Effector memory CD4-positive, alpha-beta T cell (primary cell): ENCODE measurements around the gene LTA4H.

Experiments
- DNase-seq, 3 donors: peaks; one replicate each; pipeline ENCODE4 v3.0.0-alpha.2; 2020
- H3K27ac ChIP-seq: 2 replicates; pipeline ENCODE4 v1.7.0; 2013; ENCODE audit warnings: mild to moderate bottlenecking, low read length, moderate library complexity; ENCODE audit not compliant: insufficient read depth, poor library complexity, severe bottlenecking
- H3K27me3 ChIP-seq: replicated peaks from 2 replicates; pipeline ENCODE4 v1.7.0; 2013; ENCODE audit warnings: mild to moderate bottlenecking, low read length; ENCODE audit not compliant: insufficient read depth, control insufficient read depth, poor library complexity, severe bottlenecking
- H3K36me3 ChIP-seq: 2 replicates; pipeline ENCODE4 v1.7.0; 2013; ENCODE audit warnings: mild to moderate bottlenecking, low read length, moderate library complexity; ENCODE audit not compliant: control insufficient read depth, insufficient read depth
- H3K4me1 ChIP-seq: 2 replicates; pipeline ENCODE4 v1.7.0; 2013; ENCODE audit warnings: low read length, mild to moderate bottlenecking; ENCODE audit not compliant: control insufficient read depth, insufficient read depth, poor library complexity, severe bottlenecking
- H3K4me3 ChIP-seq: 2 replicates; pipeline ENCODE4 v1.7.0; 2013; ENCODE audit warnings: low read length, low read depth, mild to moderate bottlenecking; ENCODE audit not compliant: insufficient read depth, poor library complexity, severe bottlenecking
- H3K9me3 ChIP-seq: 2 replicates; pipeline ENCODE4 v1.7.0; 2013; ENCODE audit warnings: mild to moderate bottlenecking, low read length, moderate library complexity; ENCODE audit not compliant: control insufficient read depth

LTA4H gene

DNA sequence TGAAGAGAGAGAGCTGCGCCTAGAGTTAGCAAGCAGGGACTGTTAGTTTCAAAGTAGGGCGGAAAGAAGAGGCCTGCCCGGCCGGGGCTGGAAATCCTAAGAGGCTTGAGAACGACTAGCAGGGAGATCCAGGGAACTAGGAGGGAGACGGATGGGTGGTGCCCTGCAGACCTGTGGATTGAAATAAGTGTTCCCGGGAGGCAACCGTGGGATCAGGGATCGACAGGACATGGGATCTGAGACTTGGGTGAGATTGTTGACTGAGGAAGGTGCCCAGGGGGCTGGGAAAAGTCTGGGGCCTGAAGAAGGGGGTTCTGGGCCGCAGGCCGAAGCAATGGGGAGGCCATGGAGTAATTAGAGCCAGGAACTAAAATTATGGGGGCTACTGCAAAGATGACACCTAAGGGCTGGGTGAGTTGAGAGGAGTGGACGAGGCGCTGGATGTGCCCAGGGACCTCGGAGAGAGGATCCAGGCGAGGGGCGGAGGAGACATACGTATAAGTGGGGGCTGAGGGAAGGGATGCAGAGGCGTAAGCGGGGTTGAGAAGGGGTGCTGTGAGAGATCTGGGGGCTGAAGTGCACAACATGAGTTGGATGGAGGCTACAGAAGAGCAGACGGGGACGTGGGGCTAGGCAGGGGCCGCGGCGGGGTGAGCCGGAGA, 635 bp downstream of the LTA4H start:
- Histone ChIP-seq H3K36me3 (no peaks in the 10 kb centered on the region), H3K9me3 (no peaks in the 10 kb centered on the region), H3K27me3 (no peaks in the 10 kb centered on the region), H3K4me1 (peaks cover 12% of the 10 kb centered on the region), H3K4me3 (peak overlapping the region; percentile 91), H3K27ac (peak overlapping the region; percentile 84)
- no peak for DNase-seq

DNA sequence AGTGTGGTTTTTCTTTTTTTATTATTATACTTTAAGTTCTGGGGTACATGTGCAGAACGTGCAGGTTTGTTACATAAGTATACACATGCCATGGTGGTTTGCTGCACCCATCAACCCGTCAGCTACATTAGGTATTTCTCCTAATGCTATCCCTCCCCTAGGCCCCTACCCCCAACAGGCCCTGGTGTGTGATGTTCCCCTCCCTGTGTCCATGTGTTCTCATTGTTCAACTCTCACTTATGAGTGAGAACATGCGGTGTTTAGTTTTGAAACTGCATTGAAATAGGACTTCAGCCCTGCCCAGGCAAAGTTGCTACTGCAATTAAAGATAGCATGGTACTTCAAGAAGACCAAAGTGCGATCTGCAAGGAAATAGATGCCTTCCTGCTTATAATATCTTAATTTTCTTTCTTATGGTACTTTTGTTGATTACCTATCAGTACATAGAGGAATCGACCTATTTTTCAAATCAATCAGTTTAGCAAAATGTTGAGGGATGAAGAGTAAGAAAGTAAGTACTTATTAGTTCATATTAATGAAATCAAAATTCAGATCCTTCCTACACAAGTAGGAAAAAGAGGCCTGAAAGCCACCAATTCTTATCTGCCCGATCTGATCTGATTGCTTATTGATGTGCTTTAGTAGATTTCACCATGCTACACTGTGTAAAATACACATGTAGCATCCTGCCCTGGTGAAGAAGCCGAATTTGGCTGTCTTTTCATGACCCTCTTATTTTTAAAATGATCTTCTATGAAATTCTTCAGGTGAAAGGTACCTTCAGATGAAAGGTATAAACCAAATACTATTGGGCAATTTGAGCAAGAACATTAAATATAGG, 1.6 kb downstream of the LTA4H start:
- no peak for DNase-seq
- Histone ChIP-seq H3K36me3 (no peaks in the 10 kb centered on the region), H3K9me3 (no peaks in the 10 kb centered on the region), H3K4me1 (peaks cover 12% of the 10 kb centered on the region), H3K27me3 (no peaks in the 10 kb centered on the region), H3K4me3 (no peak overlapping the region), H3K27ac (no peak overlapping the region)

DNA sequence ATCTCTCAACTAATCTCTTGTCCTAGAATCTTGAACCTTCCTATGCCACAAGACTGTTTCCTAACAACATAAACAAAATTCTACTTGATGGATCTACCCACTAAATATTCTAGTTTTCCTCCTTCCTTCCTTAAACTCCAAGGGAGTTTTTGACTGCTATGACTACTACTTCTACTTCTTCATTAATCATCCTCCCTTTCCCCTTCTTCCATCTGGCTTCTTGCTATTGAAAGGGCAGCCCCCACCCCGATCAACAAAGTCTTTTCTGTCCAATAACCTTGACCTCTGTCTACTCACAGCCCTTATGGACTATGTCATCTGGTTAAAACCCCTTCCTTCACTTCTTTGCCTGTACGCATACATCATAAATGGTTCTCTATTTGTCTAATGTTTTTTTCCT, 5.6 kb downstream of the LTA4H start:
- Histone ChIP-seq H3K4me1 (peaks cover 11% of the 10 kb centered on the region), H3K9me3 (no peaks in the 10 kb centered on the region), H3K4me3 (no peak overlapping the region), H3K36me3 (peaks cover 23% of the 10 kb centered on the region), H3K27me3 (no peaks in the 10 kb centered on the region), H3K27ac (no peak overlapping the region)
- no peak for DNase-seq

DNA sequence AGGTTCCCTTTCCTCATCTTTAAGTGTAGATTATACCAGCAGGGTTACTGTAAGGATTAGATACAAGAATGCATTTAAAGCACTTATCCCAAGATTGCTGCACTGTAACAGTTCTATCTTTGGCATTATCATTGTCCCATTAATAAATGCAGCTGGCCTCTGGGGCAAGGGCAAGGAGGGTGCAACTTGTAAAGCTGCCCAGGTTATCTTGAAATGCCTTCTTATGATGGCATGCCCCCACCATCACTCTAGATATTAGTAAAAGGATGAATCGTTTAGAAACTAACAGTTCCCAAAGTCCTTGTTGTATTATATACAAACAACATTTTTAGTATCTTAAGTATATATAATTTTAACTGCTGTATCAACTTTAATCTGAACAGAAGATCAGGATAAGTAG, 6.8 kb downstream of the LTA4H start:
- Histone ChIP-seq H3K4me1 (no peaks in the 10 kb centered on the region), H3K27ac (no peak overlapping the region), H3K9me3 (no peaks in the 10 kb centered on the region), H3K4me3 (no peak overlapping the region), H3K27me3 (no peaks in the 10 kb centered on the region), H3K36me3 (peaks cover 30% of the 10 kb centered on the region)
- no peak for DNase-seq

DNA sequence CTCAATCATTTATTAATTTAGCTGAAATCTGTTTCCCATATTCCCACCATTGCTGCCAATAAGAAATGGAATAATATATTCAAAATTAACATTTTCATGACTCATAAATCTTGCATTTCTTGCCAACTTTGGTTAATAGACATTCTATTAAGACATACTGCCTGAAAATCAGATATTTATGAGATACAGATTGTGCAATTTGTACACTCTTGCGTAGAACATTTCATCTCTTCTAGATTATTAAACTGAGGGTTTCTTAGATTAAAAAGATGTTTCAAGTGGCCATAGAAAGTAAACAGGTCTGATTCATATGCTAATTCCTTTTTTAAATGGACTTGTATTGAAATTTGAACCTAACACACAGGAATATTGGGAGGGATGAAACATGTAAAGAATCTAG, 9.1 kb downstream of the LTA4H start:
- Histone ChIP-seq H3K27me3 (no peaks in the 10 kb centered on the region), H3K9me3 (no peaks in the 10 kb centered on the region), H3K4me3 (no peak overlapping the region), H3K36me3 (peaks cover 48% of the 10 kb centered on the region), H3K4me1 (no peaks in the 10 kb centered on the region), H3K27ac (no peak overlapping the region)
- DNase-seq = no peak

DNA sequence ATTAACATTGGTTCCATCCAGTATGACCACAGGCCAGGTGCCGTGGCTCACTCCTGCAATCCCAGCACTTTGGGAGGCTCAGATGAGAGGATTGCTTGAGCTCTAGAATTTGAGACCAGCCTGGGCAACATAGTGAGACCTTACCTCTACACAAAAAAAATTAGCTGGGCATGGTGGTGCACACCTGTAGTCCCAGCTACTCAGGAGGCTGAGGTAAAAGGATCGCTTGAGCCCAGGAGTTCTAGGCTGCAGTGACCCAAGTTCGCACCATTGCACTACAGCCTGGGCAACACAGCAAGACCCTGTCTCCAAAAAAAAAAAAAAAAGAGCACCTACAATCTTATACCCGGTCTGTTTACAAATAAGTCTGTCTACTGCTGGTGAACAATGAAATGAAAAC, 9.9 kb downstream of the LTA4H start:
- no peaks in the 10 kb centered on the region for H3K4me1 ChIP-seq
- no peaks in the 10 kb centered on the region for H3K9me3 ChIP-seq
- DNase-seq = no peak
- no peak overlapping the region for H3K4me3 ChIP-seq
- H3K27ac ChIP-seq = no peak overlapping the region
- H3K27me3 ChIP-seq = no peaks in the 10 kb centered on the region
- peaks cover 50% of the 10 kb centered on the region for H3K36me3 ChIP-seq

DNA sequence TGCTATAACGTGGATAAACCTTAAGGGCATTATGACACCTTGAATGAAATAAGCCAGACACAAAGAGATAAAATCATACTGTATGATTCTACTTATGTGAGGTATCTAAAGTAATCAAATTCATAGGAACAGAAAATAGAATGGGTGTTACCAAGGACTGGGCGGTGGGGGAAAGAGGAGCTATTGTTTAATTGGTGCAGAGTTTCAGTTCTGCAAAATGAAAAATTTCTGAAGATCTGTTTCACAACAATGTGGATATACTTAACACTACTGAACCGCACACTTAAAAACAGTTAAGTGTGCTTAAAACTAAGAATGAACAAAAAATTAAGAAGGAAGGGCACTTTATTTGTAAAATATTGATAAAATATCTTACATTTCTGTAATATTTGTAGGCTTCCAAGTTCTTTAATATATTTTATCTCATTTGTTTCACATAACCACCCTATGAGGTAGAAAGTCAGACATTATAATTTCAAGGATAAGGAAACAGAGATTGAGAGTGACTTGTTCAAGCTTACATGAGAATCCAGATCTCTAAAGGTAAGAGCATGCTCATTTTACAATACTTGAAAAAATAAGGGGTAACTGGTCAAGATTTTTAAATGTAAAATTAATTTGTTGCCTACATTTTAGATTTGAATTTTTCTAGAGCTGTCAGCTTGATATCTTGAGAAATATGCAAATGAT, 14.9 kb downstream of the LTA4H start:
- DNase-seq = no peak
- no peaks in the 10 kb centered on the region for H3K4me1 ChIP-seq

DNA sequence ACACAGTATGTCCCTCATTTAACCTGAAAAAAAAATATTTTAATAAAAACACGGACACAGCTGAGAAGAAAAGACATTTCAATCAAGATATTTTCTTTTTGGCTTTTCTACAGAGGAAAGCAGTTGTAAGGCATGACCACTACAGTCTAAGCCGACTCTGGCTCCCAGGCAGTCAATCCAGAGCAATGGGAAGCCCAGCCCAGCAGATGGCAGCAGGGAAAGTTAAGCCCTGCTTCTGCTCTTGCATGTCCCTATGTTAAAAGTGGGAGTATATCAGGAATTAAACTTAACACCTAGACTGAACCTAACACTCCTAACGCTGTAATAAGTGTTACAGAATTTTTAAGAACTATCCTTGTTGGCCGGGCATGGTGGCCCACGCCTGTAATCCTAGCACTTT, 19.7 kb downstream of the LTA4H start:
- no peaks in the 10 kb centered on the region for H3K27me3 ChIP-seq
- no peak overlapping the region for H3K27ac ChIP-seq
- H3K9me3 ChIP-seq = no peaks in the 10 kb centered on the region
- peaks cover 51% of the 10 kb centered on the region for H3K36me3 ChIP-seq
- H3K4me1 ChIP-seq = no peaks in the 10 kb centered on the region
- H3K4me3 ChIP-seq = no peak overlapping the region
- DNase-seq = no peak

More for the DNA sequence above, 14.9 kb downstream of the LTA4H start:
- no peak overlapping the region for H3K4me3 ChIP-seq
- H3K27ac ChIP-seq = no peak overlapping the region
- H3K27me3 ChIP-seq = no peaks in the 10 kb centered on the region
- H3K9me3 ChIP-seq = no peaks in the 10 kb centered on the region
- peaks cover 42% of the 10 kb centered on the region for H3K36me3 ChIP-seq

DNA sequence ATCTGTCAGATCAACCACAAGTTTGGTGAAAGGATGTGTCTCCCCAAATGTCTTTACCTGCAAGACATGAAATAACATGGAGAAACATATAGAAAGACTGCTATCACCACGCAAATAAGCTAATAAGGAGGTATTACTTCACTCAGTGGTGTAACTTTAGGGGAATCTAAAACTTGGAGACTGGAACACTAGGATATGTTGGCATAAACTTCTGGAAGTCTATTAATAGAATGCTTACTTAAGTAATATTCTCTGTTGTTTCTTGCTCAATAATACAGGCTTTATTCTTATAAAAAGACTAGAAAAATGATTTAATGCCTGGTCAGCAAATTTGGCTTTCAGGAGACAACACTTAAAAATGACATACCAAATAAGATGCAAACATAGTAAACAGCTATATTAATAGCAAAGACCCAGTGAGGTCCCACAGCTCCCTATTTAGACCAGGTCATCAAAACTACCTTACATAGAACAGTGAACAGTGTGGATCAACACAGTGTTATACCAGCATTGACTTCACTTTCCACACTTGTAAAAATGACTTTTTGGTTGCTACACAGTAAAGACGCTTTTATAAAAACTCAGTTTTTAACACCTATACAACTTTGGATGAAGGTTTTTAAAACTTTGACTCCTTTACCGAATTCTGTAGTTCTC, 20.3 kb downstream of the LTA4H start:
- H3K9me3 ChIP-seq = no peaks in the 10 kb centered on the region
- no peaks in the 10 kb centered on the region for H3K4me1 ChIP-seq
- DNase-seq = no peak
- no peaks in the 10 kb centered on the region for H3K27me3 ChIP-seq
- no peak overlapping the region for H3K27ac ChIP-seq
- peaks cover 57% of the 10 kb centered on the region for H3K36me3 ChIP-seq
- H3K4me3 ChIP-seq = no peak overlapping the region
